GM03348 (cell line): ENCODE measurements around the gene STIM1.
A peak's percentile ranks its signal among the peaks of the same experiment; 100 is the strongest.

Source experiments
- DNase-seq: peaks from one replicate; pipeline ENCODE4 v3.0.0; 2012; ENCODE audit warnings: low spot score

STIM1 gene

GRCh38 chr11:3952715-3953114 is 97.3 kb downstream of the STIM1 start:
- no peak for DNase-seq

- no peak for DNase-seq
These were observed 97.9 kb downstream of the STIM1 start for GRCh38 chr11:3953327-3953726.

GRCh38 chr11:3954448-3955298 is 99.2 kb downstream of the STIM1 start:
- no peak for DNase-seq

- no peak for DNase-seq
These were observed 99.8 kb downstream of the STIM1 start for GRCh38 chr11:3955299-3955665.

GRCh38 chr11:3956038-3956437 is 100.6 kb downstream of the STIM1 start:
- no peak for DNase-seq

- DNase-seq = no peak
These were observed 101.3 kb downstream of the STIM1 start for GRCh38 chr11:3956748-3957147.

- DNase-seq = no peak
These were observed 102.0 kb downstream of the STIM1 start for GRCh38 chr11:3957437-3957836.

- no peak for DNase-seq
These were observed 102.8 kb downstream of the STIM1 start for GRCh38 chr11:3958281-3958680.

GRCh38 chr11:3959015-3959902 is 103.8 kb downstream of the STIM1 start:
- DNase-seq = peak; percentile 76

- peak; percentile 27 for DNase-seq
These were observed 104.4 kb downstream of the STIM1 start for GRCh38 chr11:3959903-3960265.

GRCh38 chr11:3962406-3962840 is 107.0 kb downstream of the STIM1 start:
- DNase-seq = no peak

- no peak for DNase-seq
These were observed 108.6 kb downstream of the STIM1 start for GRCh38 chr11:3964056-3964455.

- no peak for DNase-seq
These were observed 109.6 kb downstream of the STIM1 start for GRCh38 chr11:3964935-3965604.

GRCh38 chr11:3967695-3968094 is 112.2 kb downstream of the STIM1 start:
- no peak for DNase-seq

GRCh38 chr11:3969200-3969599 is 113.7 kb downstream of the STIM1 start:
- DNase-seq = no peak

GRCh38 chr11:3969613-3970012 is 114.1 kb downstream of the STIM1 start:
- no peak for DNase-seq

- no peak for DNase-seq
These were observed 114.6 kb downstream of the STIM1 start for GRCh38 chr11:3970108-3970507.

GRCh38 chr11:3971756-3972404 is 116.4 kb downstream of the STIM1 start:
- peak; percentile 24 for DNase-seq

GRCh38 chr11:3972431-3972830 is 117.0 kb downstream of the STIM1 start:
- no peak for DNase-seq

GRCh38 chr11:3977078-3977477 is 121.6 kb downstream of the STIM1 start:
- DNase-seq = no peak

- DNase-seq = no peak
These were observed 125.7 kb downstream of the STIM1 start for GRCh38 chr11:3981084-3981633.

GRCh38 chr11:3982431-3982830 is 127.0 kb downstream of the STIM1 start:
- DNase-seq = no peak
